Testis (tissue), 2 donors: ENCODE data around the gene CABCOCO1.

Source experiments
- CTCF ChIP-seq, 3 experiments: fragments of 450-650 bp in 2 of 3; fragments of 200-600 bp in 1 of 3; sonication (generic) in 1 of 3; IDR thresholded peaks; one replicate each; pipeline ENCODE4 v1.5.1; 2016 to 2019; ENCODE audit warnings: antibody characterized with exemption in 3 of 3, mild to moderate bottlenecking in 2 of 3, moderate library complexity in 1 of 3
- POLR2A ChIP-seq: fragments of 450-650 bp; IDR thresholded peaks from one replicate; pipeline ENCODE4 v1.6.1; 2017; ENCODE audit warnings: antibody characterized with exemption, mild to moderate bottlenecking, moderate library complexity

DNA sequence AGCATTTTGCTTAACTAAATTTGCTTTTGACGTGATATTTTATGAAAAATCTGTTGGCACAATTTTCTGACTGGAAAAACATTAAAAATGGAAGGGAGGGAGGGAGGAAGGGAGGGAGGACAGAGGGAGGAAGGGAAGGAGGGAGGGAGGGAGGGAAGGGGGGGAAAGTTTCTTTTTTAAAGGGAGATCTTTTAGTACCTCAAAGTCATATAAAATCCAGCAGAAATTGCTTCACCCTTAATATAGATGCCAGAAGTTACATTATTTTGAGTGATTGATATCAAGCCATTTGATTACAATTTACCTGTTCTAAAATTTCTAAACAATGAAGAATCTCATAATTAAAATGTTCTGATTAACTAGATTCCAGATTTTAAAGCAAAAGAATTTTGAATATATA lies 68.9 kb downstream of the CABCOCO1 start:
- TF ChIP-seq CTCF (IDR thresholded peaks at IDR 0.05) (no peak), POLR2A (no peak)
